NCI-H2081 treated with DMSO at 0.1 percent for 48 hours (cell line): Measurements from ENCODE around the gene SOX6.

Experiments used
- DNase-seq: peaks from one replicate; lab custom pipeline; 2025; lab: John Stamatoyannopoulos, UW

Gene SOX6

DNA sequence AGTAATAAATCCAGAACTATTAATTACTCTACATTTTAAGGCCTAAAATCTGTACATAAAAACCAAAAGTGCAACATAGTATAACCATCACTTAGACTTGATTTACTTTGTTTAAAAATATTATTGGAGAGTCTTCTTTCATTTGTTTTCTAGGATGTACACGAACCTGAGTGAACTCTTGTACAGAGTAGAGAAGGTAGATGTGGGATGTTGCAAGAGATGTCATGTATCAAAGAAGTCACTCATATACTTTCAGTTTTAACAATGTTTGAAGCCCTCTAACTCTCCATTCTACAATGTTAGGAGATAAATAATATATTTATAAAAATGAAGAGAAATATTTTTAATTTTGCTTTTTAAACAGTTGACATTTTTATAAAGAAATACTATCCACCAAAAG, 38.6 kb downstream of the SOX6 start:
- no peak for DNase-seq

DNA sequence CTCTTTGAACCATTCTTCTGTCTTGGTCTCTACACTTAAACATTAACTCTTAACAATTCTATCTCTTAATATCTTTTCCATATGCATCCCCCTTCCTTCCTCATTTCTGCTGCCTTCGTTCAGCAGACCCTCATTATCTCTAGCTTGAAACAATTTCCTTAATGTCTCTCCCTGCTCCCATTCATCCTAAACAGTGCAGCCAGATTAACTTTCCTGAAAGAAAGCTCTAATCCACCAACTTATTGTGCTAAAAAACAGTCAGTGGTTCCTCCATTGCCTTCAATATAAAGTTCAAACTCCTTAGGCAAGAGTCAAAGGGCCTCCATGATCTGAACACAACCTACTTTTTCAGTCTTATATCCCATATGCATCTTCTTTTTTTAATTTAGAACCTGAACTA, 42.5 kb downstream of the SOX6 start:
- DNase-seq = no peak

DNA sequence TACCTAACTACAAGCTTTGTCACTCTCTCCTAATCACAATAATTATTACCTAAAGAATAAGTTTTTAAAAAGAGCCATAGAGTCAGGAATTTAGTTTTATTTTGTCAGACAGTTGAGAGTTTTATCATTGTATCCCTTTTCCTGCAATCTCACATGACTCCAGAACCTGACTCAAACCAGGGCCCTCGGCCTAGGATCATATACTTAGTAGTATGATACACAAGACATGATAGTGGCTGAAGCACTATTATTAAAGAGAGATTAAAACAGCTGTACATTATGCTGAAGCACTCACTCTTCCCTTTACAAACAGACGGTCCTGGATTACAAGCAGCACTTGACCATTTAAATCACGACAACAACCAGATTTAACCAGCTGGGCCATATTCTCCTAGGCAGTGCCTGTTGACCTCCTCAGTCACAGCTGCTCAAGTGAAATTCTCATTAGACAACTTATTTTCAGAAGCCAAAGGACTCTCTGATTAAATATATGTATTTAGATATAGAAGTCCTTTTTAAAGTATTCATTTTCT, 44.0 kb downstream of the SOX6 start:
- DNase-seq = no peak

DNA sequence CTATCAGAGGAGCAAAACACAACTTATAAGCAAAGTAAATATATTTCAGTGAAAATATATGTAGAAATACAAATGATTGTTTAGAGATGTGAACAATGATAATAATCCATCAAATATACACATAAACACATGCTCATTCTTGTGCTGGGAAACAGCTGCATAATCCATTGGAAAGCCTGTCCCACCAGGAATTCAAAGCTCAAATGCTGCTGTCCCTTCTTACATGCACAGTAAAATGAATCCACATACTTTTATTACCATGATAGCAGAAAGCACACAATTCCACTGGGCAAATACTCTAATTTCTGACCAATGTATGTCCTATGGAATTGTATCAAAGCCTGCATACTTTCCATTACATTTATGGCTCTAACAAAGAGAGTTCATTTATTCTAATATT, 44.5 kb downstream of the SOX6 start:
- no peak for DNase-seq

DNA sequence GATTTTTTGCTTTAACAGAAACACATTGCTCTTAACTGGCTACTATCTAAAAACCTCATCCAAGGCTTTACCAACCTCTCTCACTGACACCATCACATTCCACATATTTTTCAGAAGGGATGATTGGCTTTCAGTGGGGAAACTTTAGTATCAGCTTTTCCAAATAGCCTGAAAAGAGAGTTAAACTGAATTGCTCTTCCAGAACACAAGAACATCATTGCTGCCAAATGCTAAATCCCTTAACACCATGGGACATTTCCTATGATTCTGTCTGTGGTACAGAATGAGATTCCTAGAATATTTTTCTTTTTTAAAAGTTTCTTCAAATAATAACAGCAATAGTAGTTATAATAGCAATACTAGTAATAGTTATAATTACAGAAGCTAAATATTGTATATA, 45.4 kb downstream of the SOX6 start:
- DNase-seq = no peak

DNA sequence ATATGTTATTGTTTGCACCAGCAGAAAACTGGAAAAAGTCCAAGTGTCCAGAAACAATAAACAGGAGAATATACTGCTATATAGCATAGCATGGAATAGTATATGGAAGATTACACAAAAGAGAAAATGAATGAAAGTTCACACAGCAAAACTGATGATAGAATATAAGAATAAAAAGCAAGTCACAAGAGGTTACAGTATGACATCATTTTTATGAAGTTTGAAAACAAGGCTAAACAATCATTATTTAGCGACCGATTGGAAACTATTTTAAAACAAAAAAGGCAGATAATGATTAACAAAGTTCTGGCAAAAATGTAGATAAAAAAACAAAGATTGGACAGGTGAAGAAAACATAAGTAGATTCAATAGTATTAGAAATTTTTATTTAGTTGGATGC, 47.1 kb downstream of the SOX6 start:
- DNase-seq = no peak

DNA sequence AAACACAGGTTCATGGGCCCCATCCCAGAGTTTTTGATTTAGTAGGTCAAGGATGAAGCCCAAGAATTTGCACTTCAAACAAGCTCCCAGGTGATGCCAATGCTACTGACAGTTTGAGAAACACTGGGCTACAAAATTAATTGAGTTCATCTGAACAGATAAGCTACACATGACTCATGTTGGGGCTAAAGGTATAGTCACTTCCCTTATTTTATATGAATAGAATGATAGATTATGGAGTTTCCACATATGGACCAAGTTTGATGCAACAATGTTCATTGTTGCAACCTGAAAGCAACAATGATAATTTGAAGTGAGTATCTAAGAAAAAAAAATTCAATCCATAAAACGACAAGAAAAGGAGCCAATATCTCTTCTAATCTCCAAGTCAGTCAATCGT, 54.9 kb downstream of the SOX6 start:
- DNase-seq = no peak

DNA sequence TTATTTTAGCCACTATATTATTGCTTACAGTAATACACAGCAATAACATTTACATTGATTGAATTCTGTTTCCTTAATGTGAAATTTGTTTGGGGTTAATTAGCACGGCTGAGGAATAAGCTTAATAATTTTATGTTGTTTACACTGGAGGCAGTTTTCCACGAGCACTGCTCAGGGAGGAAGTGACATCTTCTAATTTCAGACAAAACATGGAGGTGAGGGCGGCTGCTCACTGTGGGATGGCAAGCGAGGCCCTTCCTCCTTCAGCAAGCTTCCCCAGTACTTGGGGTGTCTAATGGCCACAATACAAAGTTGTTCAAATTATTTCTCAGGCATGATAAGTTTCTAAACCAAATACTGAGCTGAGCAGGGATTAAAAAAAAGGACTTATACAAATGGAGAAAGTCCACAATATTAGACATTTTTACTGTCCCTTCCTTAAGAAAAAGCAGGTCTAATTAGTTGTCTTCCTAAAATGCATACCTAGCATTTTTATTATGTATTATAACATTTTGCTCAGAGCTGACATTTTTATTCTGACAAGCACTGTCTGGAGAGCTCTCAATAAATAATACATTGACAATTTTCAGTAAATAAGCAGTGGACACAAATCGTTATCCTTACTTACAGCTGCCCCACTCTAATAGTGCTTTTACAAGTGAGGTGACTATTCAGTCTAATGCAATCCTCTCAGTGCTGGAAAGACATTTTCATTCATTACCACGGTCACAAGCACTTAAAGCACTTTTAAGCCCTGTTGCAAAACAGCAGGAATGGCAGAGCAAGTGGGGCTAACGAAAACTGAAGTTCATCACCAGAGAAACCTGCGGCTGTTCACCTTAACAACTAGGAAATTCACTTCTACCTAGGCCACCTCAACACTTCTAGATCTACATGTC, 56.2 kb downstream of the SOX6 start:
- DNase-seq = no peak

DNA sequence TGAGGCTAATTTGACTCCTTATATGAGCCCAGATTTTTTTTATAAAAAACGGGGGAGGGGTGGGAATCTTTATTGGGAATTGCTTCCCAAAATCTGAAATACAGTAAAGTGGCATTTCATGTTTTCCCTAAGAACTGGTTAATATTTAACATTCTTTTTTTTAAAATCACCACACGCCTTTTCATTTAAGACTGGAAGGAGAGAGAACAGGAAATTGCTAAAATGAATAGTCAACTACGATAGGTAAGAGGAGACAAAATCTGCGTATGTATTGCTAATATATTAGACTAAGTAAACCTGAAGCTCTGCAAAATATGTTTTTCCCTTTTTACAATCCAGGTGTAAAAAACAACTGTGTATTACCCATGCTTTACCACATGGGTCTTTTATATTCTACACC, 57.0 kb downstream of the SOX6 start:
- DNase-seq = no peak

DNA sequence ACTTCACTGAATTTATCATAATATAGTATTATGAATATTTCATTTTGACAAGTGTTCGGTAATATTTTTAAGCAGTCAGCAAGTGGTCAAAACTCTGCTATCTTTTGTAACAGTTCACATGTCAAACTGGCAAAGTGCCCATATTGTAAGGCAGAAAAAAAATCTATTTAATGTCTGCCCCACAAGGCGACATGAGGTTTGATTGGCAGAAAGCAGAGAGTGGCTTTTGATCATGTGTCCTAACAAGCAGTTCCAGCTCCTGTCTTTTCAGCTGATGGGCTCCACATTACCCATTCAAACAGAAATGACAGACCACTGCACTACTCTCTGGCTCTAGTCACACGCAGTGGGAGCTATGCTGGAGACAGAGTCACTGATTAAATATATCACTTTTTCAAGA, 59.0 kb downstream of the SOX6 start:
- DNase-seq = no peak

DNA sequence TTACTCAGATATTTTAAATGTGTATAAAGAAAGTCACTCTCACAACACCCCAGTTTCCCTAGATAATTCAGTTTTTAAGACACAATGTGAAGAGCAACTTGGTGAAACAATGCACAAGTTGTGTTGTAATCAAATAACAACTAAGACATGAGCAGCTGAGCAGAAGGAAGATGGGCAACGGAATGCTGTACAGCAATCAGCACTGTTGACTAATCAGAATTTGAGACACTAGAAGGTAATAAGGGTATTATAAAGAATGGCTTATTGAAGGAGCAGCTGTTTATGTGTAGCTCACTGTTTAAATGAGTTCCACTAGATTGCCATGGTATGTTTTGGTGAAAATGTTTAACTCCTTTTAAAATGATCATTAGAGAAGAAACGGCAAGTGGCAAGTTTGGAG, 60.1 kb downstream of the SOX6 start:
- DNase-seq = no peak

DNA sequence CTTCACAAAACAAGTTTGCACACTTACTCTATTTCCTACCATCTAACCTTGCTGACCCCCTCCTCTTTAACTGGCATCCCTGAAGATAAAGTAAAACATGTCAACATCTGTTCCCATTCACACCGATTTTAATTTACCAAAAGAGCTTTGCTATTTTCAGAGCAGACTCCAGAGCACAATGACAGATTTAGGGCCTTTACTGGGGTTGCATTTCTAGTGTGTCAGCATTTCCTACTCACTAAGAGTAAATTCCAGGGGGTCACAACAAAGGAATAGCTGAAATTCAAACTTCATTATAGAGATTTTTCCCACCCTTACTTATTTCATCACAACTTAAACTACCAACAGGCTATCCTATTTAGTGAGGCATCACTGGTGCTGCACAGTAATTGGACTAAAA, 60.8 kb downstream of the SOX6 start:
- no peak for DNase-seq

DNA sequence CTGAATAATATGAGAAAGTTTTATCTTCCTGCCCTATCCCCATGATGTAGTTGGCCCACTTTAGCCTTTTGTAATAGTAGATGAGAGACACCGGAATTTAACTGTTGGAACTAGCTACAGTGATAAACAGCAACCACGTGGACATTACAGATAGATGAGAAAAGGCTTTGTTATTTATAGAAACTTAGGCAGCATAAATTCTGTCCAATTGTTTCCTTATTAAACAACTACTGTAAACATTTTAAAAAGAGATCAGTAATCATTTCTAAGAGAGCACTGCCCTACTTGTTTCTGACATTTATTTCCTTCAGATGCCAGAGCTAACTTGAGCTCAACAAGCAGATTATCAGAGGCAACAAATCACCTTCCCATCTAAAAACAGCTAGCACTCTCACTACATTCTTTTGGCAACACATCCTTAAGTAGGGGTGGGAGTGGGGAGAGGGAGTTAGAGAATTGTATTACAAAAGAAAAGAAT, 63.1 kb downstream of the SOX6 start:
- DNase-seq = no peak

DNA sequence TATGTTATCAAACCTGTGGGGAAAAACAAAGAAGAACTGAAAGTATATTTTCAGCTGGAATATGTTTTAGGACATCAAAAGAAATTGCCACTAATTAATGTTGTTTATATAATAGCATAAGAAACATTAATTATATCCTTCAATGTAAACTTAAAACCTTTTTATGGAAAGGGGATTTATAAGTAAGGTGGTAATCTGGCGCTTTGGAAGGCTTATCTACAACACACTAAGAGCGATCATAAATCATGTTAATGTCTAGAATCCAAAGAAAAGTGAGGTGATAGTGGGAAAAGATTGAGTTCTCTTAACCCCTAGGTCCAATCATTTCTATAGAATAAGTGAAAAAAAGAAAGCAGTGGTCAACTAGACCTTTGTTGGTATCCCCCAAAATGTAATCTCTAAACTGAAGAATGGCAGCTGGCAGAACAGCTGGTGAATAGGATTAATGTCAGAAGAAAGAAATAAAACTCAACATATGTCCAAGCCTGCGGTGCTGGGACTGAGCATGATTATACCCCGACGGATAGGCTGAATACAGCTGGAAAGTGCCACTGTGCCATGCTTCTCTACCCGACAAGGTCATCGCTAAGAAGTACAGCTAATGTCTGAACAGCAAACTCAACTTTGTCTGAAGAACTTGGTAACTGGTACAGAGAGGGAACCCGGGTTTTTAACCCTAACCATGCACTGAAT, 64.0 kb downstream of the SOX6 start:
- no peak for DNase-seq

DNA sequence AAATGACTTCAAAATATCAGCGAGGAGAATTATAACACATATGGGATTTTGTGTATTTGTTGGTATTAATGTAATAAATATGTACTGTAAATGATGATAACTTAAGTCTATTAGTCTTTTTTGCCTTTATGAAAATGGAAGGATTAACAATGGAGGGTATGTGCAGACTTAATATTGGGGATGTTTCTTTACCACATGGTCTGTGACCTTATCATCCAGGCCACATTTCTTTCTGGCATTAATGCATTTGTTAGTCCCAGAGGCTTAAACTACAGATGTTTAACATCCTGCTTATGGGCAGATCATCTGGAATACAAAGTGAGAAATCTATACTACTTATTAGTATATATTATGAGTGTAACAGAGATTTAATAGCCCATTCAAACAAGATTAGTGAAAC, 64.6 kb downstream of the SOX6 start:
- DNase-seq = no peak

DNA sequence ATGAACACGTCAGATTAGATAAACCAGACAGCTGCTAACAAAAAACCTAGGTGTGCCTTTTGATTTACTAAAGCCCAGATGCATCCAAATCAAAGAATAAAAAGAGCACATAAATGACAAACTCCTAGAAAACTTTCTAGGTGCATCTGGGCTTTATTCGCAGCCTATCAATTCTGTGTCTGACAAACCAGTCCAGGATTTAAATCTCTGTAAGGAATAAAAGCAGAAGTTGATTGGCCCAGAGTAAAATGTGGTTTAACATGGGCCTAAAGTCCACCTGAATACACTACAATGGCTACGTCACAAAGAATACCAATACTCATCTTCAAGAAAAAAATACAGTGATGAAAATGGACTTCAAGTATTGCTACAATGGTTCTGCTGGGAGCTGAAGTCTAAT, 66.8 kb downstream of the SOX6 start:
- no peak for DNase-seq

DNA sequence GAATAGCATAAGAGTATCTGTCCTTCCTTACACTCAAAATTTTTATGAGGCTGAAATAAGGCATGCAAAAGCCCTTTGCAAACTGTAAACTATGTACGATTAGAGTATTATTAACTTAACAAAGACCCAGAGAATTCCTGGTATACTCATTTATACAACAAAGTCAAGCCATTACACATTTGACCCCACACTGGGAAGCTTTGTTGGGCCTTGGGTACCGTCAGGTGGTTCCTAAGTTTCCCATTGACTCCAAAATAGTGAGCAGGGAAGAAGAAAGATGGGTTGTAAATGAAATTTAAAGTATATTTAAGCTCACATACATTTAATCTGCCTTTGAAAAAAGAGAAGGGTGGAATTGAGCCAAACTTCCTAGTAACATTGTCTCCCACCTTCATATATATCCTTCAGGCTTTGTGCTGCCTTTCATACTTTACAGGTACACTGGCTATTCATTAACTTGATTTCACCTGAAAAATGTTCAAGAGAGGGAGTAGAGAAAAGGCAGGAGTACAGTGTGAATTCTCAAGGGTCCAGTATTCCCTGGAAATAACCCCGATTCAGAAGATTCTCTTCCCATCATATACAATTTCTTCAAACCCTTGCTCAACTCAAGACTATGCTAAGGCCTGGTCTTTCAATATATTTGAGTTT, 68.6 kb downstream of the SOX6 start:
- DNase-seq = no peak

DNA sequence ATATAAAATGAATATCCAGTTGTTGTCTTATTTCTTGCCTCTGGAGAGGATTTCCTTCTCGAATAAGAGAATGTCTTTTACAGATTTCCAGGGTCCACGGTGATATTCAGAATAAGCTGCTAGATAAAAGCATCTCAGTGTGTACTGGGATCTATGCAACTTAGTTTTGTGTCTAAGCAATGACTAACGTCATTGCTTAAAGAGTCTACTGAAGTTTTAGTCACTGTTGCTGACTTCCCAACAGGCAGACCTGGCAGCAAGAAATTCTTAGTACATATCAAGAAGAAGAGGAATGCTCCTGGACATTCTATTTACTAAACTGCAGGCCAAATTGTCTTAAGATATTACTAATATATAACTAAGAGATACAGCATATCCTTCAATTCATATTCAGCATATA, 70.3 kb downstream of the SOX6 start:
- DNase-seq = no peak

DNA sequence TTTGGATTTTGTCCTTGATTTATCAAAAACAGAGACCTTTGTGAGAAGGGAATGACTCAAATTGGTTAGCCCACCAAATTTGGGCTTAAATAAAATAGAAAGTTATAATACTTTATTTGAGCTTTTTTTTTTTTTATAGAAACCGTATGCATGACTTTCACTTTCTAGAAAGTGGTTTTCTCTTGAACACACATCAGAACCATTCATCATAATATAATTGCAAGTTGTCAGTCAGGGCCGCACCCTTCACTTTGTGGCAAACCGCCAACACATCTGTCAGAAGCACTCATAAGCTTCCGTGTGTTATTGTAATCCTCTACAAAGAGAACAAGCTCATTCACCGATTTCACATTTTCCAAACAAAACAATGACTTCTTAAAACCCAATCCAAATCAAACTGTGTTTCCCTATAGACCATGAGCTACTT, 76.1 kb downstream of the SOX6 start:
- peak; percentile 52 for DNase-seq

DNA sequence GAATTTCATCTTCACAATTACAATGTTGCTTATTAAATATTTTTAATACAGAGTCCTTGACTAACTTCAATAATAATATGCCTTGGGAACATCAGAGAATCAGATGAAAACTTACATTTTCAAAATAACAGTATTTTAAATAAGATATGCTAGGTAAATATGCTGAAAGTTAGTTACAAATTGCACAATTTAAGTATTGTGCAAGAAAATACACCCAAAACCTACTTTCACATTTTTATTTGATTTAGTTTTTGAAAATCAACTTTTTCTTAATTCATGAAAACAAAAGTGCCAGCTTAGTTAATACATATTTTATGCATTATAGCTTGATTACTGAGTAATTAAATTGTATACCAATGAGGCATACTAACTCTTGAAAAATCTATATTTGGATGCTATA, 76.8 kb downstream of the SOX6 start:
- no peak for DNase-seq

DNA sequence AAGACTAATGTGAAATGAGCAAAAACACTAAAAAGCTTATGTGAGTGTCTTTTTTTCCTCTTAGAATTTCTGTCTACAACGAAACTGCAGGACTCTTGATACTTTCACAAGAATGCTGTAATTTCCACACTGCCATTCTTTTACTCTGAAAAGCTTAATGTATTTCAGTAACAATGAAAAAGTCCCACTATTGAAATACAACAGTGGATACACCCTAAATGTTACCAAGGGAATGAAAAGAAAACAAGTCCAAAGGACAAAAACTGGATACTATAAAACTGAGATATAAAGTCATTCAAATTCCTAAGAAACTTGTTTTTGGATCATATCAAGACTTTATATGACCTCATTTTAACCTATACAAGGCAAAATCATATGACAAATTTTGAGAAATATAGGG, 77.4 kb downstream of the SOX6 start:
- DNase-seq = no peak

DNA sequence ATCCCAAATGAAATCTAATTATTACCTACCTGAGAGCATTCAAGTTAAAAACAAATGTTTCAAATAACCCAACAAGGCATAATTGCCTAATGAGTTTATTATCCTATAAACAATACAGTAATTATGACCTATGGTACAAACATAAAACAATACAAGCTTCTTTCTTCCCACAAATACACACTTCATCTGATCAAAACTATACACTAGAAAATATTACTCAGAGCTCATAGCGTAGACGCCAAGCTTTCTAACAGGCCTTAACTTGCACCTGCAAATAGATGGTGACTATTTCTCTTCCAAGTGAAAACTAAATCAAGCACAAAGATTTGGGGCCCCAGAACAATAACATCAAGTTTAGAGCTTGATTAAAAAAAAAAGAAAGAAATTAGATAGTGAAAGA, 78.1 kb downstream of the SOX6 start:
- no peak for DNase-seq

DNA sequence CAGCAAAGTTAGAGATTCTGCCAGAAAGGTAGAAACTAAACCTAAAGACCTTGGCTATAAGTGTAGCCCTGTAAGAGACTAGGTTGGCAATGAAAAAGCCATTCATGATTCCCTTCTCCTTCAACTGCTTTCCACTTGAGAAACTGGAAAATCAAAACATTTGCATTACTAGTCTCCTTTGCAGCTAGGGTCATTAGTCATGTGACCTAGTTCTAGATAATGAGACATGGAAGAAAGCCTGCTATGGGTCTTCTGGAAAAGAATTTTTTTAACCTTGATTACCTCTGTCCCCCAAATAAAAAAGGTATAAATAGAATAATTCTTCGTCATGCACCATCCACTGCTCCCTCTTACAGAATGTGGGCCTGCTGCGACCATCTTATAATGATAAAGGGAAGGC, 80.1 kb downstream of the SOX6 start:
- DNase-seq = no peak
